GM19397 (cell line): ENCODE data around the gene TMPRSS12.
"Not testable (repeated sequence)": the region's sequence is repeated elsewhere in the genome, so short reads cannot be mapped to it uniquely, and the experiment has no call there.

ENCODE experiments used
- ATAC-seq: cut with Tn5 transposase; IDR thresholded peaks from one replicate; pipeline ENCODE4 v1.9.1; 2021; ENCODE audit warnings: mild to moderate bottlenecking, moderate library complexity; ENCODE audit not compliant: unreplicated experiment

Gene TMPRSS12

DNA sequence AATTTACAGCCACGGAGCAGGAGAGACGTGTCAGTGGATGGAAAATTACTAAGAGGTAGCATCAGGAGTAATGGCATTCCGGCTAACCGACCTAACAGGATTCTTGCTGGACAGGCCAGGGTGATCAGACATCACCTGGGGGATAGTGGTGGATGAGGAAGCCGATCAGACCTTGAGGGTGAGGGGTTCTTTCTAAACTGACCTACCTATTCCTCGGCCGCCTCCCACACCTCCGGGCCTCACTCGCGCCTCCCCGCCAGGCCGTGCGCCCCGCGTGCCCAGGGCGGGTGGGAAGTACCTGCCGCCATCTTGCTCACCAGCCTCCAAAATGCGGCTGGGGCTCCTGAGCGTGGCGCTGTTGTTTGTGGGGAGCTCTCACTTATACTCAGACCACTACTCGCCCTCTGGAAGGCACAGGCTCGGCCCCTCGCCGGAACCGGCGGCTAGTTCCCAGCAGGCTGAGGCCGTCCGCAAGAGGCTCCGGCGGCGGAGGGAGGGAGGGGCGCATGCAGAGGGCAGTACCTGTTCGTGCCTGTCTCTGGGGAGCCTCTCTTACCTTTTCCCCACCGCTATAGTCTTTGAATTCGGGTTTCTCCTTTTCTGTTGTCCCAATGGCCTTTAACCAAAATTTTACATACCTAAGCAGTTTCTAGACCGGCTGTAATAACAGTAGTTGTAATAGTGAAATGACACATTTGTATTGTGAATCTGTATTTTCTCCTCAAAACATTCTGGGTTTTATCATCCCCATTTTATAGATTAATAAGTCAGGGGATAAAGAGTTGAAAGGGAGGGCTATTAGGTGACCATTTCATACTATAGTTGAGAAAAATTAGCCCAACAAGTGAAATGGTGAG lies at the start of gene TMPRSS12:
TSS of gene TMPRSS12 (plus strand) at position 290 of the 857 bp plus-strand sequence. CDS start at position 329, 39 bp downstream.
- no peak for ATAC-seq

- no peak for ATAC-seq
Measured at GRCh38 chr12:50799908-50800307, 42.8 kb upstream of the TMPRSS12 start.

- ATAC-seq = no peak
Measured at GRCh38 chr12:50803230-50803875, 39.4 kb upstream of the TMPRSS12 start.

DNA sequence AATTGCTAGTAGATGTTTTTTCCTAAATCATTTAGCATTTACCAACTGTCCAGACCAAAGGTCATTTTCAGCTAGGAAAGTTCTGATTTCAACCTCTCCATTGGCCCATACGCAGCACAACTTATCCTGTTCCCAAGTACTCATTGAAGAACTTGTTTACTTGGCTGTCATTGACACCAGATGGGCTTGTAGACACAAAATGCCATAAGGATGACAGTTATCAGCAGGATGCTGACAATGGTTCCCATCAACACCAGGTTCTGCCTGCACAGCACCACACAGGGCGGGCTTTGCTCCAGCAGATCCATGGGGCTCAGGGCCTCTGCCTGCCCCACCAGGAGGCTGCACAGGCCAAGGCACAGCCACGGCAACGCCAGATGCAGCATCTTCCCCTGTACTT lies 36.5 kb upstream of the TMPRSS12 start:
- no peak for ATAC-seq

GRCh38 chr12:50809131-50809530 lies 33.6 kb upstream of the TMPRSS12 start:
- not testable (repeated sequence) for ATAC-seq

DNA sequence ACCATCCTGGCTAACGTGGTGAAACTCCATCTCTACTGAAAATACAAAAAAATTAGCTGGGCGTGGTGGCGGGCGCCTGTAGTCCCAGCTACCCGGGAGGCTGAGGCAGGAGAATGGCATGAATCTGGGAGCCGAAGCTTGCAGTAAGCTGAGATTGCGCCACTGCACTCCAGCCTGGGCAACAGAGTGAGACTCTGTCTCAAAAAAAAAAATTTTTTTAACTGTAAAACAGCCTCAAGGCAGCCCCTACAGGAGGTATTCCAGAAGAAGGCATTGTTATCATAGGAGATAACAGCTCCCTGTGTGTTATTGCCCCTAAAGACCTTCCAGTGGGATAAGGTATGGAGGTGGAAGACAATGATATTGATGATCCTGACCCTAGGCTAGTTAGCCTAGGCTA lies 27.8 kb upstream of the TMPRSS12 start:
- ATAC-seq = not testable (repeated sequence)

- ATAC-seq = no peak
Measured at GRCh38 chr12:50820177-50820576, 22.5 kb upstream of the TMPRSS12 start.

GRCh38 chr12:50822082-50822481 lies 20.6 kb upstream of the TMPRSS12 start:
- no peak for ATAC-seq

DNA sequence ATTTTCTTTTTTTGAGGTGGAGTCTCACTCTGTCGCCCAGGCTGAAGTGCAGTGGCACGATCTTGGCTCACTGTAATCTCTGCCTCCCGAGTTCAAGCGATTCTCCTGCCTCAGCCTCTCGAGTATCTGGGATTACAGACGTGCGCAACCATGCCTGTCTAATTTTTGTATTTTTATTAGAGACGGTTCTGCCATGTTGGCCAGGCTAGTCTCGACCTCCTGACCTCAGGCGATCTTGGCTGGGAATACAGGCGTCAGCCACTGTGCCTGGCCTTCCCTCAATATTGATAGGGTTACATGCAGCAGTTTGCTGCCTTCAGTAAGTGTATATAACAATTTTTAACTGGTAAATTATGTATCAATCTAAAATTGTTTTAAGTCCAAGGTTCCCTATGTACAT lies 19.0 kb upstream of the TMPRSS12 start:
- not testable (repeated sequence) for ATAC-seq

GRCh38 chr12:50824914-50825313 lies 17.8 kb upstream of the TMPRSS12 start:
- ATAC-seq = no peak

DNA sequence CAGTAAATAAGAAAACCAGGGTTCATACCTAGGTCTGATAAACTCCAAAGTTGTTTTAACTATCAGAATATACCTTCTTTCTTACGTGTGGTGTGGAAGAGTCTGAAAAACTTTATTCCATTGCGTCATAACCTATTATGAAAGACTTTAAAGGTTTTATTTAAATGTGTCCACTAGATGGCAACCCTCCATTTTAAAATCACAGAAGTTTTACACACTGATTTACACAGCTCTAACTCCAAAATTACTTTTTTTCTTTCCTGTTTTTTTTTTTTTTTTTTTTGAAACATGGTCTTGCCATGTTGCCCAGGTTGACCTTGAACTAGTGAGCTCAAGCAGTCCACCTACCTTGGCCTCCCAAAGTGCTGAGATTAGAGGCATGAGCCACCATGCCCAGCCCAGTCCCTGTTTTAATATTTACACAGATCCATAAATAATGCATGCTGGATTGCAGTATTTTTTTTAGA lies 17.3 kb upstream of the TMPRSS12 start:
- no peak for ATAC-seq

DNA sequence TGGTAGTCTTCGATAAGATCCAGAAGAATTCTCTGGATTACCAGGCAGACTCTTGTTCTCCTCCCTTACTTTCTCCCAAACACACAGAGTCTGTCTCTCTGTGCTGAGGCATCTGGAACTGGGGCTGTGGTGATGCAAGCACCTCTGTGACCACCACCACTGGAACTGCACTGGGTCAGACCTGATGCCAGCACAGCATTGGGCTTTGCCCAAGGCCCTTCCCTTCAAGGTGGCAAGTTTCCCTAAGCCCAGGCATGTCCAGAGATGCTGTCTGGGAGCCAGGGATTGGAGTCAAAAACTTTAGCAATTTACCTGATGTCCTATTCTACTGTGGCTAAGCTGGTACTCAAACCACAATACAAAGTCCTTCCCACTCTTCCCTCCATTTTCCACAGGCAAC lies 14.6 kb upstream of the TMPRSS12 start:
- no peak for ATAC-seq

GRCh38 chr12:50828886-50829285 lies 13.8 kb upstream of the TMPRSS12 start:
- no peak for ATAC-seq

GRCh38 chr12:50833801-50834200 lies 8.9 kb upstream of the TMPRSS12 start:
- not testable (repeated sequence) for ATAC-seq

DNA sequence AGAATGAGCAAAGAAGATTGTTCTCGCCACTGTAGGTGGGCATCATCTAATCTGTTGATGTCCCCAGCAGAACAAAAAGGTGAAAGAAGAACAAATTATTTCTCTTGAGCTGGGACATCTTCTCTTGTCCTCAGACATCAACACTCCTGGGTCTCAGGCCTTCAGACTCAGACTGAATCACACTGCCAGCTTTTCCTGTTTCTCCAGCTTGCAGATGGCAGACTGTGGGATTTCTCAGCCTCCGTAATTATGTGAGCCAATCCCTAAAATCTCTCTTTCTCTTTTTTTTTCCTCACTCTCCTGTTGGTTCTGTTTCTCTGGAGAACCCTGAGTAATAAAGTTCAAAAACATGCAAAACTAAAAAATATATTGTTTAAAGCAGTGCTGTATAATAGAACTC lies 3.7 kb upstream of the TMPRSS12 start:
- ATAC-seq = no peak

- no peak for ATAC-seq
Measured at GRCh38 chr12:50840809-50841487, 1.8 kb upstream of the TMPRSS12 start.

DNA sequence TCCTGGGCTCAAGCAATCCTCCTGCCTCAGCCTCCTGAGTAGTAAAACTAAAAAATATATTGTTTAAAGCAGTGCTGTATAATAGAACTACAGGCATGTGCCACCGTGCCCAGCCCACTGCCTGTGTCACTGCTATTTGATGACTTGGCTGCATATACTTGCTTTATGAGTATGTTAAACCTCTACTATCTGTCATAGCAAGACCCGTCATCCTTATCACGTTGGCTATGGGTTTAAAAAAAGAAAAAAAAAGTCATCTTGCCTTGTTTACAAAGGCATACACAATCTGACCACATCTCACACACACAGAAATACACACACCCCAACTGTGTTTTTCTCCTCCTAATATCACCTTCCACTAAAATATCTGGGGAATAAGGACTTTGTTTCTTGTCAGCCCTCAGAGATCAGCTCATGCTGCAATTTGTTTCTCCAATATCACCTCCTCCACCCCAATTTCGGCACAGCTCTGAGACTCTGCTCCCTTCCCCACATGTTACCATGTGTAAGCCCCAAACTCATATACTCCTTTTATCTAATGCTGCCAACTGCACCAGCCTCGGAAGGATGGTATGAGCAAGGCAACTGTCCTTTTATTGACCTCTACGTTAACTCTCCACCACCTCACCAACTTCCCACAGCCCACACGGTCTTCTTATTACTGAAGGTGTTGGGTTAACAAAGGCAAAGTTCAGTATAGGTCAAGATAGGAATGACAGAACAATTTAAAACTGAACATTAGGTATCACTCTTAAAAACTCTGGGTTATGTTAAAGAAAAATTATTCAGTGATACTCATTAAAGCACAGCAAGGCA lies 802 bp upstream of the TMPRSS12 start:
- ATAC-seq = no peak

DNA sequence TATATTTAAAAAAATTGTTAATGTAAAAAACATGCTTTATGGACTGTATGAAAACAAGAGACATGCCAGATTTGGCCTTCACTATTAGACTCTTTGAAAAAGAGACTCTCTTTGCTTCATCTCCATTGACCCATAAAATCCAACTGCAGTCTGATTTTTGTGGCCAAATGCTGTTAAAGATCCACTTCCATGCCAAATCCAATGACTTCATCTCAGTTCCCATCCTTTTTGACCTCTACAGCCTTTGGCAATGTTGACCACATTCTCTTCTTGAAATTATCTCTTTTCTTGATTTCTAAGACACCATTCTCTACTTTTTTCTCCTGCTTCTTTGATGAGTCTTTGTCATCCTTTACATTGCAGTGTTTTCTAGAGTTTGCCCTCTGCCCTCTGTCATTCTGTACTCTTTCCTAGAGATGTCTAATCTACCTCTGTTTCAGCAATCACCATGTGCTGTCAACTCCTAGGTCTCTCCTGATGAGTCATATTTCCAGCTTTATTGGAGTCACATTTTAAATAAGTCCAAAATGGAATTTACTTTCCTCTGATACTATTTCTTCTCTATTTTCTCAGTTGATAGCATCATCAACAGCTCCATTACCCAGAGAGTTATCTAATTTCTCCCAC lies 2.4 kb downstream of the TMPRSS12 start:
- no peak for ATAC-seq

- ATAC-seq = no peak
Measured at GRCh38 chr12:50848963-50849362, 6.2 kb downstream of the TMPRSS12 start.

- not testable (repeated sequence) for ATAC-seq
Measured at GRCh38 chr12:50855218-50855617, 12.5 kb downstream of the TMPRSS12 start.
